Activated CD4-positive, alpha-beta T cell treated with anti-CD3 and anti-CD28 coated beads for 1 hour (primary cell): ENCODE results near the gene DNAAF5.

Source experiments
- DNase-seq: peaks from one replicate; pipeline ENCODE4 v3.0.0-alpha.2; 2020

Gene DNAAF5

DNA sequence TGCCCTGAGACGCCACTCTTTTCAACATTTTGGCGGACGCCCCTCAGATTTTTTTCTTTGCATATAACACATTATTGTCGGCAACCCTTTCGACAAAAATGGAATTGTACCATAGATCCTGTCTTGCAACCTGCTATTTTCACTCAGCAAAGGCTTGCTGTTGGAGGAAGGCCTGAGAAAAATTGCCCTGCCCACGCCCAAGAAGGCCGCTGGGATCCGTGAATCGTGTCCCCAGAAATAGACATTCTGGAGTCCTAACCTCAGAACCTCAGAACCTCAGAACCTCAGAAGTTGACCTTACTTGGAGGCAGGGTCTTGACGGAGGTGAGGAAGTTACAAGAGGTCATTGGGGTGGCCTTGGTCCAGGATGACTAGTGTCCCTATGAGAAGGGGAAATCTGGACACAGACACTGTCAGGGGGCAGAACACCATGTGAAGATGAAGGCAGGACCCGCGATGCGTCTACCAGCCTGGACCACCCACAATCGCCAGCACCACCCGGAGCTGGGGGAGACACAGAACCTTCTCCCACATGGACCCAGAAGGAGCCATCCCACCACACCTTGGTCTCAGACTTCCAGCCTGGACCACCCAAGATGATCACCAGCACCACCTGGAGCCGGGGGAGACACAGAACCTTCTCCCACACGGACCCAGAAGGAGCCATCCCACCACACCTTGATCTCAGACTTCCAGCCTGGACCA lies 19.1 kb upstream of the DNAAF5 start:
- no peak for DNase-seq

DNA sequence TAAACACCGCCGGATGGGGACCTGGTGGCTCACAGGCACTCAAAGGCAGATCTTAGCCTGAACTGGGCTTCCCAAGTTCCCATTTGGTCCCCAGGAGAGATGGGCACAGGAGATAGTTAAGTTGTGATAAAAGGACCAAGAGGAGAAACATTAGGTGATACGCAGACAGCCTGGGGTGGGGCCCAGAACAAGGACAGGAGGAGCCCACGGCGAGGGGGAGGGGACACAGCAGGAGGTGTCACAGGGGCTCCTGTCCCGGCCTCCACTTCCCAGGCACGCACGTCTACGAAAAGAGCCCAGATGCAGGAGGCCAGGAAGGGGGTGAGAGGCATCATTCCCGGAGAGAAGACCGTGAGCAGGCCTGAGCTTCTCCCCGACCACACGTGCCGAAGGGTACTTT lies 16.3 kb upstream of the DNAAF5 start:
- DNase-seq: no peak

GRCh38 chr7:711093-711921 lies 15.2 kb upstream of the DNAAF5 start:
- DNase-seq: no peak

GRCh38 chr7:711922-712380 lies 14.5 kb upstream of the DNAAF5 start:
- DNase-seq: no peak

GRCh38 chr7:712381-713138 lies 13.9 kb upstream of the DNAAF5 start:
- DNase-seq: no peak

- no peak for DNase-seq
Measured at GRCh38 chr7:713139-713457, 13.4 kb upstream of the DNAAF5 start.

DNA sequence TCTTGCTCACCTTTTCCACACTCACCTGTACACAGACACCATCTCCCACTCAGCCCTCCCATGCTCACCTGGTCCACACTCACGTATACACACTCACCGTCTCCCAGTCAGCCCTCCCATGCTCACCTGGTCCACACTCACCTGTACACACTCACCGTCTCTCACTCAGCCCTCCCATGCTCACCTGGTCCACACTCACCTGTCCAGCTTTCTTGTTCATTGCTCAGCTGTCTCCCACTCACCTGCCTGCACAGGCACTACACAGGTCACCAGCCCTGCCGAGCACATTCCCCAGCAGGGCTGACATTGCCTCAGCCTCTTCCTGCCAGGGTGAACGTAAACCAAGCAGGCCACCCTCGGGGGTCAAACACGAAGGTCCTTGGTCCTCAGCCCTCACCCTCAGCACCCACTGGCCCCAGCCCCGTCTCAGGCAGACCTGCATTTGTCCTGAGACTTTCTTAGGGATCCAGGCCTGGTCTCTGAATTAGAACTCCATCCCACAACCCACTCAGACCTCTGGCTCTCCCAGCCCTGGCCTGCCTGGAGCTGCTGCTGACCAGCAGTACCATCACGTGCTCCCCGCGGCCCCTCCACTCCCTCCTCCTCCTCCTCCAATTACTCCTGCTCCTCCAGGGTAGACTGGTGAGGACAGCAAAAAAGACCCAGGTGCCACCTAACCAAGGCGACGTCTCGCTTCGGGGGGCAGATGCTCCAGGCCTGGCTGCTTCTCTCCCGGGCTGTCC lies 12.8 kb upstream of the DNAAF5 start:
- no peak for DNase-seq

- DNase-seq: no peak
Measured at GRCh38 chr7:714251-714671, 12.2 kb upstream of the DNAAF5 start.

- DNase-seq: no peak
Measured at GRCh38 chr7:716222-716621, 10.3 kb upstream of the DNAAF5 start.

- no peak for DNase-seq
Measured at GRCh38 chr7:716636-717035, 9.9 kb upstream of the DNAAF5 start.

GRCh38 chr7:721619-722248 lies 4.8 kb upstream of the DNAAF5 start:
- no peak for DNase-seq

DNA sequence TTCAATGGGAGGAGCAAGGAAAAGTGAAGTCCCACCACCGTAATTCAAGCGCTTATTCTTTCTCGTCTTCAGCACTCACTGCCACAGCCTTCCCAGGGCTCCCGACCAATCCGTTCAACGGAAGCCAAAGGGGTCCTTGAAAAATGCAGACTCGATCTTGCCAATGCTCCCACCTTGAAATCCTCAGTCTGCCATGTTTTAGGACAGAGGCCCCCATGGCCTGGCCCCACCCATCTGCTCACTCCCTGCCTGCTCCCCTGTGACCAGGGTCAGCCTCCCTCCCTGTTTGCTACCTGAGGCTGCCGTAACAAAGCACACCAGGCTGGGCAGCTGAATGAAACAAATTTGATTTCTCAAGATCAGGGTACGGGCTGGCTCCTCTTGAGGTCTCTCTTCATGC lies 3.0 kb upstream of the DNAAF5 start:
- no peak for DNase-seq

DNA sequence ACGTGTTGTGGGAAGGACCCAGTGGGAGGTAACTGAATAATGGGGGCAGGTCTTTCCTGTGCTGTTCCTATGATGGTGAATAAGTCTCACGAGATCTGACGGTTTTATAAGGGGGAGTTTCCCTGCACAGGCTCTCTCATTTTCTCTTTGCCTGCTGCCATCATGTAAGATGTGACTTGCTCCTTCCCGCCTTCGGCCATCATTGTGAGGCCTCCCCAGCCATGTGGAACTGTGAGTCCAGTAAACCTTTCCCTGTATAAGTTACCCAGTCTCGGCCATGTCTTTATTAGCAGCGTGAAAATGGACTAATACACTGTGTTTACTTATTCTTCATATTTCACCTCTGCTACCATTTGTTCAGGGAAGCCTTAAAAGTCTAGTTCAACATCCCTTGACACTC lies 2.2 kb upstream of the DNAAF5 start:
- DNase-seq: no peak

DNA sequence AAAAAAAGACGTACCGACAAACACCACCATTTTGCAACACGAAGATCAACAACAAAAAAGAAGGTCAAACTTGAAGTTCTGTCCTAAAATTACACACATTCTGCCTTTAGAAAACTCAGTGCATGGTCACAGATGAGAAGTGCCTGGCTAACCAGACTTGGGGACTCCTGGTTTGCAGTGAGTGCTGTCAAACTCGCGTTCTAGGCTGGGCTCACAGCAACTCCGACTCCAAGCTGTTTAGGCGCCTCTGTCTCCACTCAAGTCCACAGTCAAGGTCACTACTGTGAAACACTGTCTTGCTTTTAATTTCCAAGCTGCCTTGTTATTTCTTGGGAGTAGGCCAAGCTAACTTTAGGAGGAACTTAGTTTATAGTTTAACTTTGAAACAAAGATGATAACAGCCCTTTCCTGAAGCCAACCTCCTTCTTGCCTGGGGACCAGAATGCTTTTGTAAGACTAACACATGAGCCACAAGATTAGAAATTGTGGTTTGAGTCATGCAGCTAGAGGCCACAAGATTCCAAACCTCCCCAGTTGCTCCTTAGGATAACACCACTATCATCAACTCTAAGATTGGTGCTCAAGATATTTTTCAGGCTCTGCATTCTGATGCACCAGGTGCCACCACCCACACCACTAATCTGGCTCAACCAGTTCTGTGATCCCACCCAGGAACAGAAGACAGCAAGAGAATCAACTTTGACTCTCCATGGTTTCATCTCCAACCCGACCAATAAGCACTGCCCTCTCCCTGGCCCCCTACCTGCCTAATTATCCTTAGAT lies 1.1 kb upstream of the DNAAF5 start:
- DNase-seq: no peak

GRCh38 chr7:726854-727103 lies 280 bp downstream of the DNAAF5 start:
- no peak for DNase-seq

DNA sequence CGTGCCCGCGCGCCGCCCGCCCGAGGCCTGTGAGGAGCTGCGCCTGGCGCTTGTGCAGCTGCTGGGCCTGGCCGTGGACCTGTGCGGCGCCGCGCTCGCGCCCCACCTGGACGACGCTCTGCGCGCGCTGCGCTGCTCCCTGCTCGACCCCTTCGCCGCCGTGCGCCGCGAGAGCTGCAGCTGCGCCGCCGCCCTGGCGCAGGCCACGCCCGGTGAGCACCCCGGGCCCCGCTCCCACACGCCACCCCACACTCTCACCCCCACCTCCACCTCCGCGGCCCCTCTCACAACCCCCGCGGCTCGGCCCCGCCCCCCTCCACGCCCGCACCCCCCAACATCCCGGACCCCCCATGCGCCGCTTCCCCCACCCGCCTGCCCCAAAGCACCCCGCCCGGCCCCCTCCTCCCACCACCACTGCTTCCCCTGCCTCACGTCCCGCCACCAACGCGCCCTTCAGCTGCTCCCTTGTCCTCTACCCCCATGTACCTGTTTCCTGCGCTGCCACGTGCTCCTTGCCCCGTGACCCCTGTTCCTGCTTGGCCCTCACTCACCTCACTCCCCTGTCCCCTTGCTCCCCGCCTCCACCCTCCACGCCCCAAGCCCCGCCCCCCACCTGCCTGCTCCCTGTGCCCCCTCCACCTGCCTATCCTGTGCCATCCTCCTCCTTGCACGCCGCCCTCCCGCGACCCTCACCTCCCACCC lies 756 bp downstream of the DNAAF5 start, which contains the start of gene PRKAR1B:
Gene PRKAR1B, minus strand, starts transcription at position 178 of the 702 bp plus-strand sequence. CDS start 15,776 bp downstream, outside the sequence.
- no peak for DNase-seq

- no peak for DNase-seq
Measured at GRCh38 chr7:727806-728460, 1.4 kb downstream of the DNAAF5 start.

DNA sequence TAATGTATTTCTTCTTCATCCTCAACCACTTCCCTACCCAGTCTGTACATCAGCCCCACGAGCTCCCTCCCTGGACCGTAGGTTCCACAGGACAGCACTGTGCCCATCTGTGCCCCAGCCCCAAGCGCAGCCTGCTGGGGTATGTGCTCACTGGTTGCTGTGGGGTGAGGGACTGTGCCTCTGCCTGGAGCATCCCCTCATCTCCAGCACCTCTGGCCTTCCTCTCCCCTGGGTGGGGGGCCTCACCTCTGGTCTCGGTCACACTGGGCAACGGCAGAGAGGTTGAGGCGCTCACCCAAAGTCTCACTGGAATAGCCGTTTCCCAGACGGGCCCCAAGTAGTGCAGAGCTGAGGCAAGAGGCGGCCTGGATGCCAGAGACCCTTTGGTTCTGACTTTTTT lies 2.1 kb downstream of the DNAAF5 start:
- no peak for DNase-seq

DNA sequence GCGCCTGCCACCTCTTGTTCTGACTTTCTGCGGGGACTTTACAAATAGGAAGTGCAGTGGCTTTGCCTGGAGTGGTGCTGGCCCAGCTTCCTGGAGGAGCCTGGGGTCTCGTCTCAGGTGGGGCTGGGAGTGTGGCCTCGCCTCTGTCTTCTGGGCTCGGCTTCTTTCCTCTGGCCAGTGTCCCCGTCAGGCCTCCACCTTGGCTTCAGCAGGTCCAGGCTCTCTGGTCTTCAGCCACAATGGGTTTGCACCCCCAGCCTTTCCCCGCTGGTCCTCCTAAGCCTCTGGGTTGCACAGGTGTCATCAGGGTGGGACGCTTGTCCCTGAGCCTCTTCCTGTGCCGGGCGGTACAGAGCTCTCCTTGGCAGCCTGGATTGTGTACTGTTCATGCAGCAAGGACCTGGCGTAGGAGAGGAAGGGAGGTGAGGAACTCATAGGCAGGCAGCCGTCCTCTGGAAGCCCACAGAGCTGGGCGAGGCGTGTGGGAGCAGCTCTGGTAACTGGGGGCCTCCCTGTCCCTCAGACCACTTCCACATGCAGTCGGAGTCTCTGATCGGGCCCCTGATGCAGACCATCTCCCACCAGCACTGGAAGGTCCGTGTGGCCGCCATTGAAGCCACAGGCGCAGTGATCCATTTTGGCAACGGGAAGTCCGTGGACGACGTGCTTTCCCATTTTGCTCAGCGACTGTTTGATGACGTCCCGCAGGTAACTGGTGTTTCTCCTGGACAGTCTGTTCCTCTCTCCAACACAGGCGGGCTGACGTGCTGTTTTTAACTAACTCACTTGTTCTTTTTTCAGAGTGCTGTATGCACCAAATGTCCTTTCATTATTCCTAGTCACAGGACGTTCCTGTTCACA lies 2.9 kb downstream of the DNAAF5 start:
- no peak for DNase-seq
